Endothelial cell of umbilical vein (primary cell): ENCODE data around the gene KYAT1. TPM values are rescaled to one million over a fixed set of nuclear protein-coding genes. Genes with fewer than 3 reads are reported as not detected.

Source experiments
- BruUV-seq: library from RNA; stranded (reverse); fragments of 400-500 nt; replicated peaks from 2 replicates; lab custom pipeline; 2021; lab: Mats Ljungman, UMichigan
- CTCF ChIA-PET: fragments of 300-600, 350-600 bp; sonication (Branson Sonifier 250); formaldehyde crosslinking; loops from one replicate; lab custom pipeline; 2021; ENCODE audit warnings: antibody characterized with exemption, inconsistent platforms; lab: Charles Lee
- POLR2A ChIA-PET: fragments of 300-600, 350-600 bp; sonication (Branson Sonifier 250); formaldehyde crosslinking; loops from one replicate; lab custom pipeline; 2021; ENCODE audit warnings: antibody characterized with exemption, inconsistent platforms; lab: Charles Lee
- DNase-seq: peaks from one replicate; pipeline ENCODE4 v3.0.0-alpha.2; 2011; ENCODE audit warnings: low read depth, low spot score
- FAIRE-seq: peaks from 2 replicates; lab custom pipeline; 2011; peaks lifted over from hg19 to GRCh38; lab: Jason Lieb, UNC
- H2AFZ ChIP-seq: 2 replicates; pipeline ENCODE4 v1.6.0; 2012; ENCODE audit warnings: low read depth, low read length, control low read depth, inconsistent platforms
- H3K27ac ChIP-seq: 2 replicates; pipeline ENCODE4 v1.5.1; 2011; ENCODE audit warnings: low read depth, mild to moderate bottlenecking, control low read depth, low read length, moderate library complexity; ENCODE audit not compliant: insufficient read depth
- H3K27me3 ChIP-seq, 2 experiments: 2 replicates each; pipeline versions ENCODE4 v1.6.0 to v1.6.1; 2011; ENCODE audit warnings: low read length in 2 of 2, mixed read lengths in 1 of 2; ENCODE audit not compliant: control insufficient read depth in 2 of 2, insufficient read depth in 2 of 2
- H3K36me3 ChIP-seq, 2 experiments: 2 replicates in 1 of 2; 3 replicates in 1 of 2; pipeline ENCODE4 v1.5.1; 2011; ENCODE audit warnings: low read length in 2 of 2, mild to moderate bottlenecking in 1 of 2, moderate library complexity in 1 of 2; ENCODE audit not compliant: control insufficient read depth in 2 of 2, insufficient read depth in 2 of 2; ENCODE audit errors: extremely low read depth in 1 of 2
- H3K4me1 ChIP-seq: 3 replicates; pipeline ENCODE4 v1.5.1; 2011; ENCODE audit warnings: mild to moderate bottlenecking, low read length; ENCODE audit not compliant: control insufficient read depth, insufficient read depth; ENCODE audit errors: extremely low read depth
- H3K4me2 ChIP-seq: 2 replicates; pipeline ENCODE4 v1.6.1; 2011; ENCODE audit warnings: low read length, control low read depth, mixed read lengths; ENCODE audit not compliant: insufficient read depth
- H3K4me3 ChIP-seq, 3 experiments: fragments of 200-600 bp in 1 of 3; sonication (generic), shearing (Covaris generic) in 1 of 3; replicated peaks in 1 of 3; 2 replicates each; pipeline ENCODE4 v1.5.1; 2011 to 2016; ENCODE audit warnings: control low read depth in 3 of 3, low read length in 3 of 3, mild to moderate bottlenecking in 2 of 3, inconsistent platforms in 1 of 3, low read depth in 1 of 3, moderate library complexity in 1 of 3; ENCODE audit not compliant: insufficient read depth in 1 of 3
- H3K79me2 ChIP-seq: 2 replicates; pipeline ENCODE4 v1.6.0; 2012; ENCODE audit warnings: low read length, inconsistent platforms; ENCODE audit not compliant: control insufficient read depth, insufficient read depth
- H3K9ac ChIP-seq: replicated peaks from 2 replicates; pipeline ENCODE3; 2011; ENCODE audit warnings: low read length, control low read depth; ENCODE audit not compliant: insufficient read depth; ENCODE audit errors: extremely low read depth
- H3K9me1 ChIP-seq: replicated peaks from 3 replicates; pipeline ENCODE4 v1.6.0; 2011; ENCODE audit warnings: mild to moderate bottlenecking, low read length; ENCODE audit not compliant: control insufficient read depth, insufficient read depth; ENCODE audit errors: extremely low read depth
- H3K9me3 ChIP-seq: replicated peaks from 2 replicates; pipeline ENCODE4 v1.5.1; 2012; ENCODE audit warnings: low read length, inconsistent platforms; ENCODE audit not compliant: control insufficient read depth, insufficient read depth
- H4K20me1 ChIP-seq: replicated peaks from 2 replicates; pipeline ENCODE3; 2011; ENCODE audit warnings: mild to moderate bottlenecking, low read length; ENCODE audit not compliant: control insufficient read depth, insufficient read depth; ENCODE audit errors: extremely low read depth
- CTCF ChIP-seq, 2 donors: IDR thresholded peaks; 1 replicate in 1 of 2; 2 replicates in 1 of 2; pipeline ENCODE4 v1.5.1; 2011; ENCODE audit warnings: low read length in 2 of 2, mild to moderate bottlenecking in 2 of 2, moderate library complexity in 2 of 2, control low read depth in 1 of 2, inconsistent platforms in 1 of 2, low read depth in 1 of 2; ENCODE audit not compliant: insufficient read depth in 1 of 2; ENCODE audit errors: extremely low read depth in 1 of 2
- EZH2 ChIP-seq: IDR thresholded peaks from 2 replicates; pipeline ENCODE4 v1.6.1; 2012; ENCODE audit warnings: borderline replicate concordance, low read depth, mild to moderate bottlenecking, moderate library complexity, low read length, inconsistent platforms; ENCODE audit not compliant: severe bottlenecking
- FOS ChIP-seq: IDR thresholded peaks from 2 replicates; pipeline ENCODE4 v1.6.1; 2011; ENCODE audit warnings: mild to moderate bottlenecking, low read length, moderate library complexity, borderline replicate concordance; ENCODE audit not compliant: insufficient read depth
- GATA2 ChIP-seq: IDR thresholded peaks from 2 replicates; pipeline ENCODE4 v1.7.0; 2011; ENCODE audit warnings: low read depth, mild to moderate bottlenecking, moderate library complexity, mixed read lengths, low read length; ENCODE audit not compliant: insufficient read length, insufficient read depth
- JUN ChIP-seq: IDR thresholded peaks from 2 replicates; pipeline ENCODE4 v1.6.1; 2011; ENCODE audit warnings: borderline replicate concordance, low read depth; ENCODE audit not compliant: insufficient read length, insufficient read depth
- MAX ChIP-seq: IDR thresholded peaks from 2 replicates; pipeline ENCODE4 v1.6.1; 2011; ENCODE audit not compliant: insufficient read depth, insufficient read length
- MYC ChIP-seq: IDR thresholded peaks from one replicate; pipeline ENCODE4 v1.6.1; 2011; ENCODE audit warnings: mild to moderate bottlenecking, low read depth, low read length
- POLR2A ChIP-seq: IDR thresholded peaks from 2 replicates; pipeline ENCODE4 v1.6.1; 2012; ENCODE audit warnings: low read depth, mild to moderate bottlenecking, control low read depth, low read length
- dilution Hi-C: fragments of 300-500 bp; cut with MboI; formaldehyde crosslinking; loops from one replicate; pipeline ENCODE4 v1.15.0; 2019; ENCODE audit warnings: low sequenced_read_pairs; ENCODE audit not compliant: extremely low pct_ligation_motif_present
- intact Hi-C: fragments of 100-400 bp; cut with micrococcal nuclease; formaldehyde crosslinking; loops from one replicate; pipeline ENCODE4 v1.10.0; 2022
- polyA plus RNA-seq, 4 experiments: library from polyadenylated mRNA; depleted of rRNA in 3 of 4; stranded (reverse) in 3 of 4; unstranded in 1 of 4; fragments of >200 nt; gene quantifications; 2 replicates each; pipeline versions ENCODE4 v1.2.1 to v1.2.3, GENCODE V29; 2011 to 2012; ENCODE audit warnings: missing spikeins in 1 of 4
- total RNA-seq: library from RNA; stranded (reverse); gene quantifications from 2 replicates; pipeline ENCODE4 v1.2.3, GENCODE V29; 2021

Gene KYAT1
- total and polyA plus RNA-seq, 2 donors (not counting 3 experiments of a cell fraction or from before 2014, with no cell fraction given): 7.2 to 9.6 TPM

- no peaks in the 10 kb centered on the region for H3K9me3 ChIP-seq
- no peaks in the 10 kb centered on the region for H4K20me1 ChIP-seq
- ChIA-PET POLR2A (no interaction called here), CTCF (no interaction called here)
- no TSS peak for BruUV-seq
- DNase-seq (no peak), FAIRE-seq (no peak)
- peaks cover 5 to 53% of the 10 kb centered on the region in 2 experiments for H3K36me3 ChIP-seq
- dilution Hi-C loops (no loop called here), intact Hi-C loops (no loop called here)
- TF ChIP-seq JUN (no peak), EZH2 (no peak), POLR2A (no peak), FOS (no peak), MAX (no peak), CTCF (IDR thresholded peaks at IDR 0.05; ENCODE audit: extremely low read depth in 1 of 2, insufficient read depth in 1 of 2, low read depth in 1 of 2, low read length in 2 of 2) (no peak), GATA2 (no peak), MYC (no peak)
- H3K4me1 ChIP-seq: peaks cover 11% of the 10 kb centered on the region
- H3K9ac ChIP-seq: no peak overlapping the region
- no peak overlapping the region for H3K4me2 ChIP-seq
- H3K9me1 ChIP-seq: no peaks in the 10 kb centered on the region
- H3K27me3 ChIP-seq: no peaks in the 10 kb centered on the region
- H3K27ac ChIP-seq: no peak overlapping the region
- peaks cover 7% of the 10 kb centered on the region for H3K79me2 ChIP-seq
- no peak overlapping the region for H3K4me3 ChIP-seq
- no peak overlapping the region for H2AFZ ChIP-seq
Observed at GRCh38 chr9:128823903-128824406, 57.8 kb downstream of the KYAT1 start.
